Right atrium auricular region (tissue), 2 donors: ENCODE measurements around the gene ST7. TPM values are rescaled to one million over a fixed set of nuclear protein-coding genes. Genes with fewer than 3 reads are reported as not detected.

Experiments
- DNase-seq: peaks from one replicate; pipeline ENCODE4 v3.0.0-alpha.2; 2019; ENCODE audit warnings: low spot score
- H3K27ac ChIP-seq, 2 donors: fragments of 200-600 bp; sonication (generic); 1 replicate in 1 of 2; 2 replicates in 1 of 2; pipeline ENCODE4 v1.5.1; 2016 to 2019
- H3K27me3 ChIP-seq, 2 donors: fragments of 200-600 bp; sonication (generic); one replicate each; pipeline versions ENCODE4 v1.5.1 to v1.6.0; 2017 to 2019
- H3K36me3 ChIP-seq: fragments of 200-600 bp; sonication (generic); one replicate; pipeline ENCODE4 v1.5.1; 2016
- H3K4me1 ChIP-seq, 2 donors: fragments of 200-600 bp; sonication (generic); one replicate each; pipeline versions ENCODE4 v1.5.1 to v1.6.0; 2017 to 2019
- H3K4me3 ChIP-seq, 2 donors: fragments of 200-600 bp; sonication (generic); 1 replicate in 1 of 2; 2 replicates in 1 of 2; pipeline ENCODE4 v1.5.1; 2017 to 2019; ENCODE audit warnings: mild to moderate bottlenecking in 1 of 2, moderate library complexity in 1 of 2
- H3K9me3 ChIP-seq, 2 donors: fragments of 200-600 bp; sonication (generic); one replicate each; pipeline ENCODE4 v1.5.1; 2019
- total RNA-seq, 2 donors: library from RNA; depleted of rRNA; stranded (reverse); fragments of >200 nt; gene quantifications; one replicate each; pipeline ENCODE4 v1.1.0, GENCODE V29; 2016
- TF ChIP-seq, protein P1 (sequence below), 2 donors: fragments of 200-600 bp; sonication (generic); IDR thresholded peaks; one replicate each; pipeline ENCODE4 v1.5.1; 2019; ENCODE audit warnings: antibody characterized with exemption in 2 of 2

Gene ST7
- total RNA-seq, 2 donors from 2014 or later: 45.4 to 48.1 TPM

DNA sequence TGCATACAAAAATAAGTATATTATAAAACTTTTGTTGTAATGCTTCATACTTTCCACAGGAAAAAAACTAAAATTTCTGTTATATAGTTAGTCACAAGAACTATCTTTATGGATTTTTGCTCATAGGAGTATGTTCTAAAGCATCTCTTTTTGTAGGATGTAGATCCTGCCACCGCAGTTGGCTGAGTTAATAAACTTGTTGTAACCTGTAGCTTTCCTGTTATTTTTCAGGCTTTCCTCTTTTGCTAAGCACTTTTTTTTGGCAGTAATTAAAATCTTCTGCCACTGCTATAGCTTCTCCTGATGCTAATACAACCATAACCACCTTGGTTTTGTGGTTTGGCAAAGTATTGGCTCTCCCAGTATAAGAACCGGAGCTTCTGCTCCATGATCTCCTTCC lies 309.2 kb downstream of the ST7 start:
- DNase-seq: no peak
- no peaks in the 10 kb centered on the region for H3K4me1 ChIP-seq
- H3K36me3 ChIP-seq: no peaks in the 10 kb centered on the region
- no peaks in the 10 kb centered on the region for H3K9me3 ChIP-seq
- TF ChIP-seq, protein P1, sequence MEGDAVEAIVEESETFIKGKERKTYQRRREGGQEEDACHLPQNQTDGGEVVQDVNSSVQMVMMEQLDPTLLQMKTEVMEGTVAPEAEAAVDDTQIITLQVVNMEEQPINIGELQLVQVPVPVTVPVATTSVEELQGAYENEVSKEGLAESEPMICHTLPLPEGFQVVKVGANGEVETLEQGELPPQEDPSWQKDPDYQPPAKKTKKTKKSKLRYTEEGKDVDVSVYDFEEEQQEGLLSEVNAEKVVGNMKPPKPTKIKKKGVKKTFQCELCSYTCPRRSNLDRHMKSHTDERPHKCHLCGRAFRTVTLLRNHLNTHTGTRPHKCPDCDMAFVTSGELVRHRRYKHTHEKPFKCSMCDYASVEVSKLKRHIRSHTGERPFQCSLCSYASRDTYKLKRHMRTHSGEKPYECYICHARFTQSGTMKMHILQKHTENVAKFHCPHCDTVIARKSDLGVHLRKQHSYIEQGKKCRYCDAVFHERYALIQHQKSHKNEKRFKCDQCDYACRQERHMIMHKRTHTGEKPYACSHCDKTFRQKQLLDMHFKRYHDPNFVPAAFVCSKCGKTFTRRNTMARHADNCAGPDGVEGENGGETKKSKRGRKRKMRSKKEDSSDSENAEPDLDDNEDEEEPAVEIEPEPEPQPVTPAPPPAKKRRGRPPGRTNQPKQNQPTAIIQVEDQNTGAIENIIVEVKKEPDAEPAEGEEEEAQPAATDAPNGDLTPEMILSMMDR (IDR thresholded peaks at IDR 0.05): no peak
- no peak overlapping the region for H3K27ac ChIP-seq
- no peak overlapping the region for H3K4me3 ChIP-seq
- H3K27me3 ChIP-seq: no peaks in the 10 kb centered on the region

DNA sequence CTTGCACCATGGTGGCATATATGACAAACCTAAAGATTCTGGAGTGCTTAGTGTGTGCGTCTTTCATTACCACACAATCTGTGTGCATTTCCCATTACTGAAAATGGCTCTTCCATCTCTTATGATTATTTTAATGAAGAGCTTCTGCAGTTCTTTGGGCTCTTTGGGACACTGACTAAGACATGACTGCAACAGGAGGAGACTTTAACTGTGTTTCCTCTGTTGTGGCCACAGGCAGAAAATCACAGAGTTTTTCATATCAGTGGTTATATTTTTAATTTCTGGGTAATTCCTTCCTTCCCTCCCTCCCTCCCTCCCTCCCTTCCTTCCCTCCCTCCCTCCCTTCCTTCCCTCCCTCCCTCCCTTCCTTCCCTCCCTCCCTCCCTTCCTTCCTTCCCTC lies 311.4 kb downstream of the ST7 start:
- no peaks in the 10 kb centered on the region for H3K36me3 ChIP-seq
- no peaks in the 10 kb centered on the region for H3K9me3 ChIP-seq
- no peak overlapping the region for H3K4me3 ChIP-seq
- no peaks in the 10 kb centered on the region for H3K27me3 ChIP-seq
- no peak for DNase-seq
- TF ChIP-seq, protein P1 (IDR thresholded peaks at IDR 0.05): no peak
- no peak overlapping the region for H3K27ac ChIP-seq
- H3K4me1 ChIP-seq: no peaks in the 10 kb centered on the region

DNA sequence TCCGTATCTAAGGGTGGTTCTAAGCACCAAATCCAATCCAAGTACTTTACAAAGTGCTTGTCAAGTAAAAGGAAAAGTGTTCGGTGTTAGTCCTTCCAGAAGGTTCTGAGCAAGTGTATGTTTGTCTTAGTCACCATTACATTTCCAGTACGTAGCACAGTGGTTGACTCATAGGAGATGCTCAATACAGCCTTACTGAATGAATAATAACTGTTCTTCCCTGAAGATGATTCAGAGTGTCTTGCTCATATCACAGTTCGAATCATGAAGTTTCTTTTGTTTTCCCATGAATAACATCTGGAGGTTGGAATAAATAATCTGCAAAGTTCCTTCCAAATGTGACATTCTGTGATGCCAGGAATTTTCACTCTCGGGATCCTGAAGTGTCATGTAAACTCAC lies 316.1 kb downstream of the ST7 start:
- H3K4me3 ChIP-seq: no peak overlapping the region
- no peak for DNase-seq
- H3K36me3 ChIP-seq: no peaks in the 10 kb centered on the region
- H3K27ac ChIP-seq: no peak overlapping the region
- no peaks in the 10 kb centered on the region for H3K9me3 ChIP-seq
- no peaks in the 10 kb centered on the region for H3K27me3 ChIP-seq
- TF ChIP-seq, protein P1 (IDR thresholded peaks at IDR 0.05): no peak
- H3K4me1 ChIP-seq: no peaks in the 10 kb centered on the region

DNA sequence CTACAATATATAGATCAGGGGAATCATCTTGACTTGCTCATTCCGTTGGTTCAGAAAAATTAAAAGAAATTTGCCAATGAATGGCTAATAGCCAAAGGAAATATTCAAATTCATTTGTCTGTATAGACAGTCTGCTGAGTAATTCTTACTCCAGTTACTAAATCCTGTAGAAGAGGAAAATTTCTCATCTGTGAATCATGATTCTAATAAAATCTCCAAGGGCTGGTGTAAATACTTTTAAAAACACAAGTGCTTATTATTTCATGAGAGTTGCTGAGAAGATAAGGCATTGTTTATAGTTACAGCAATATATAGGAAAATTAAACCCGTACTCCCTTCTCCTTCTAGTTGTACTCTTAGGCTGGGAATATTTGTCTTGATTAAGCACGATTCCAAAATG lies 316.6 kb downstream of the ST7 start:
- H3K36me3 ChIP-seq: no peaks in the 10 kb centered on the region
- H3K9me3 ChIP-seq: no peaks in the 10 kb centered on the region
- DNase-seq: no peak
- TF ChIP-seq, protein P1 (IDR thresholded peaks at IDR 0.05): no peak
- H3K4me1 ChIP-seq: no peaks in the 10 kb centered on the region
- no peak overlapping the region for H3K27ac ChIP-seq
- no peak overlapping the region for H3K4me3 ChIP-seq
- H3K27me3 ChIP-seq: no peaks in the 10 kb centered on the region

DNA sequence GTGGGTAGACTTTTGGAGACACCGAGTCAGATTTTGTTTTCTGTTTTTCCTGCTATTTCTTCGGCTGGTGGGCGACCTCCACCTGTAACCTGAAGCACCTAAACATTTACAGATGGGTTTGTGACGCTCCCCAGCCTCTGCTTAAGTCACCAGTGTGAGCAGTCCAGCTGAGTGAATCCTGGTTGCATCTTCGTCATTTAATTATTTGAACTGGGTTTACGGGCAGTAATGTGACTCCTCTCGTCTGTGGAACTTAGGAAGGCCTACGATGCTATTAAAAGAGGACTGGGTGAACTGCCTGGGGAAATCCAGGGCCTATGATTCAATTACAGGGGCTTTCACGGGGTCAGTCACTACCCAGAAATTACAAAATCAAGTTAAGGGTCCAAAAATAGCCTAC lies 317.1 kb downstream of the ST7 start:
- no peak for DNase-seq
- Histone ChIP-seq H3K9me3 (no peaks in the 10 kb centered on the region), H3K4me3 (no peak overlapping the region), H3K27ac (no peak overlapping the region), H3K4me1 (no peaks in the 10 kb centered on the region), H3K36me3 (no peaks in the 10 kb centered on the region), H3K27me3 (no peaks in the 10 kb centered on the region)
- TF ChIP-seq, protein P1 (IDR thresholded peaks at IDR 0.05): no peak

DNA sequence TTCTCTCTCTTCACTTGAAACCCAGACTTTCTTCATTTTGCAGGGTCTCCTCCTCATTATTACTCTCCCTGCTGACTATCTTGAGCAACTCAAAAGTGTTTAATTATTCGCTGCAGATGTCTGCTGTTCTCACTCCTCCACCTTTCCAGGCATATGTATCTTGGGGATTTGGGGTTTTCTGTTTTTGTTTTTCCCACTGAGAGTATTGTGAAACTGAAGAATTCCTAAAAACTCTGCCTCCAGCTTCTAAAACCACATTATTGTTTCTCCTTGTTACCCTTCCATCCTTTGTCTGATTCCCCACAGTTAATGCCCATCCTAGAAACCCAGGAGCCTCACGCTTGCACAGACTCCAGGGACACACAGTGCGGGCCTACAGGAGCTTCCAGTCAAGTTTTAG lies 318.3 kb downstream of the ST7 start:
- DNase-seq: no peak
- Histone ChIP-seq H3K9me3 (no peaks in the 10 kb centered on the region), H3K27me3 (no peaks in the 10 kb centered on the region), H3K36me3 (no peaks in the 10 kb centered on the region), H3K4me3 (no peak overlapping the region), H3K4me1 (no peaks in the 10 kb centered on the region), H3K27ac (no peak overlapping the region)
- TF ChIP-seq, protein P1 (IDR thresholded peaks at IDR 0.05): no peak
